ENCODE results near the gene CTSW. TPM values are rescaled to one million over a fixed set of nuclear protein-coding genes. Genes with fewer than 3 reads are reported as not detected.
A peak's percentile ranks its signal among the peaks of the same experiment; 100 is the strongest.

CTSW gene
- total RNA-seq, 1 donor from 2014 or later, result not detected

DNA sequence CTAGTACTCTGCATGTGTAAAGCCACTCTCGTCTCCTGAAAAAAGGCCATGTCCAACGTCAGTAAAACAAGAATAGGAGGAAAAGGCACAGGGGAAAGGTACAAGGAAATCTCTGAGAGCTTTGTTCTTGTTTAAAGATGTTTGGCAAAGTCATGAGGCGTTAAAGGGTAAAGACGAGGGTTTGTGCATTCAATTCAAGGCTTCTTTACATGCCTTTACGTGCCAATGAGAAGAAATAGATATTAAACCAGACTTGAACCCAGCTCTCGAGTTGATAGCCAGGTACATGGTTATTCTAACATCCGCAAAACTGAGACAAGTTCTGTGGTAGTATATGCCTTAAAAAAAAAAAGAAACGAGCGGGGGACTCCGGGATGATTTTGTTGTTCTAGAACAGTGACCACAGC, 21.0 kb upstream of the CTSW start:
- Mint-ChIP-seq H3K4me3 (ENCODE audit: unreplicated experiment) (peak overlapping the region; percentile 98), H3K27ac (ENCODE audit: unreplicated experiment) (peak overlapping the region; percentile 98), H3K36me3 (ENCODE audit: unreplicated experiment) (peaks cover 4% of the 10 kb centered on the region), H3K9me3 (ENCODE audit: unreplicated experiment) (peaks cover 38% of the 10 kb centered on the region), H3K4me1 (ENCODE audit: low read depth, unreplicated experiment) (peaks cover 16% of the 10 kb centered on the region), H3K27me3 (ENCODE audit: unreplicated experiment) (peaks cover 36% of the 10 kb centered on the region)
- no peak for DNase-seq
- TF ChIP-seq, protein P1, sequence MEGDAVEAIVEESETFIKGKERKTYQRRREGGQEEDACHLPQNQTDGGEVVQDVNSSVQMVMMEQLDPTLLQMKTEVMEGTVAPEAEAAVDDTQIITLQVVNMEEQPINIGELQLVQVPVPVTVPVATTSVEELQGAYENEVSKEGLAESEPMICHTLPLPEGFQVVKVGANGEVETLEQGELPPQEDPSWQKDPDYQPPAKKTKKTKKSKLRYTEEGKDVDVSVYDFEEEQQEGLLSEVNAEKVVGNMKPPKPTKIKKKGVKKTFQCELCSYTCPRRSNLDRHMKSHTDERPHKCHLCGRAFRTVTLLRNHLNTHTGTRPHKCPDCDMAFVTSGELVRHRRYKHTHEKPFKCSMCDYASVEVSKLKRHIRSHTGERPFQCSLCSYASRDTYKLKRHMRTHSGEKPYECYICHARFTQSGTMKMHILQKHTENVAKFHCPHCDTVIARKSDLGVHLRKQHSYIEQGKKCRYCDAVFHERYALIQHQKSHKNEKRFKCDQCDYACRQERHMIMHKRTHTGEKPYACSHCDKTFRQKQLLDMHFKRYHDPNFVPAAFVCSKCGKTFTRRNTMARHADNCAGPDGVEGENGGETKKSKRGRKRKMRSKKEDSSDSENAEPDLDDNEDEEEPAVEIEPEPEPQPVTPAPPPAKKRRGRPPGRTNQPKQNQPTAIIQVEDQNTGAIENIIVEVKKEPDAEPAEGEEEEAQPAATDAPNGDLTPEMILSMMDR (IDR thresholded peaks at IDR 0.05; ENCODE audit: partially characterized antibody, unreplicated experiment), result no peak

DNA sequence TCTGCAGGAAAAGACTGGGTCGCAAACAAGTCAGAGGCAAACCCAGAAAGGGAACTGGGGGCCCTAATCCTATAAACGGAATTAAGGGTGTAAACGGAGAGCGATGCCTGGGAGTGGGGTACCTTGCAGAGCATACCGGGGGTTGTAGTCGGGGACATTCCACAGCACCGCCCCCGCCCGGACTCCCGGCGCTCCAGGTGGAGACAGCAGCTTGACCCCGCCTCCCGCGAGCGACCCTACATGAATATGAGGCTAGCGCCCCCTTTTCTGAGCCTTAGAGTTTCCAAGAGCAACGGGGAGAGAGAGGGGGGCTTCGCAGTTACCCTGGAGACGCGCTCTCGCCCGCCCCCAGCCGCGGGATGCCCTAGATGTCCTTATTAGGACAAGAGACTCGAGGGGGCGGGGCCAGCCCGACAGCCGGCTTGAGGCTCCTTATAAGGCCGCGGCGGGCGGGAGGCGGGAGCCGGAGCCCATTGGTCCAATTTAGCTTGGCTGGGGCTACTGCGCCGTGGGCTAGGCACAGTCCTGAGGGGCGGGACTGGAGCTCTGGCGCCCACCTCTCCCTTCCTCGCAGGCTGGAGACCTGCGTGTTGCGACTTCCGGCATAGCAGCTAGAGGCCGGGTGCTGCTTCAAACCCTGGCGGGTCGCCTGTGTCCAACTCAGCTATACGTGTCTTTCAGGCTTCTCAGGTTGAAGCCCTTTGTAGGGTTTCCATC, 20.4 kb upstream of the CTSW start:
- Mint-ChIP-seq H3K27ac (ENCODE audit: unreplicated experiment) (peak overlapping the region; percentile 99), H3K9me3 (ENCODE audit: unreplicated experiment) (peaks cover 35% of the 10 kb centered on the region), H3K4me3 (ENCODE audit: unreplicated experiment) (peak overlapping the region; percentile 98), H3K4me1 (ENCODE audit: low read depth, unreplicated experiment) (peaks cover 16% of the 10 kb centered on the region), H3K36me3 (ENCODE audit: unreplicated experiment) (peaks cover 4% of the 10 kb centered on the region), H3K27me3 (ENCODE audit: unreplicated experiment) (peaks cover 36% of the 10 kb centered on the region)
- DNase-seq, result peak; percentile 99
- TF ChIP-seq, protein P1 (IDR thresholded peaks at IDR 0.05; ENCODE audit: partially characterized antibody, unreplicated experiment), result no peak

DNA sequence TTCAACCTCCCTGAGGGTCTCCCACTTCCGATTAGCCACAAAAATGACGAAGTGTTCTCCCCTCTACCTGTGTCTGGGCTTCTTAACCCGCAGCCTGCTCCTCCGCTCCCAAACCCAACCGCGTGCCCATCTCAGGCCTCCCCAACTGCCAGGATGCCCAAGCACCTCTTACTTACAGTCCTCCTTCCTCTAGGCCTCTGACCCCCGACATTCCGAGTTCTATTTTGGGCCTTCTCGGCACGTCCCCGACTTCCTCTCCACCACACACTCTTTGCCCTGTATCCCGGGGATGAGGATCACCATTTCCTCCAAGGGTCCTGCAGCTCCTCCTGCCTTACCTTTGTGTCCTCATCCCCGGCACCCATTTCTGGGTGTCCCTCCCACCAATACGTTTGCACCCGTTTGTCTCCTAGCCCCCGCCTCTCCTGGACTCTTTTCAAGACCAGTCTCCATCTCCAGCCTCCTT, 19.8 kb upstream of the CTSW start:
- TF ChIP-seq, protein P1 (IDR thresholded peaks at IDR 0.05; ENCODE audit: partially characterized antibody, unreplicated experiment), result no peak
- H3K9me3 Mint-ChIP-seq (ENCODE audit: unreplicated experiment), result peaks cover 35% of the 10 kb centered on the region
- peak overlapping the region; percentile 98 for H3K4me3 Mint-ChIP-seq (ENCODE audit: unreplicated experiment)
- H3K4me1 Mint-ChIP-seq (ENCODE audit: low read depth, unreplicated experiment), result peaks cover 11% of the 10 kb centered on the region
- no peak for DNase-seq
- peaks cover 4% of the 10 kb centered on the region for H3K36me3 Mint-ChIP-seq (ENCODE audit: unreplicated experiment)
- peak overlapping the region; percentile 99 for H3K27ac Mint-ChIP-seq (ENCODE audit: unreplicated experiment)
- H3K27me3 Mint-ChIP-seq (ENCODE audit: unreplicated experiment), result peaks cover 36% of the 10 kb centered on the region

DNA sequence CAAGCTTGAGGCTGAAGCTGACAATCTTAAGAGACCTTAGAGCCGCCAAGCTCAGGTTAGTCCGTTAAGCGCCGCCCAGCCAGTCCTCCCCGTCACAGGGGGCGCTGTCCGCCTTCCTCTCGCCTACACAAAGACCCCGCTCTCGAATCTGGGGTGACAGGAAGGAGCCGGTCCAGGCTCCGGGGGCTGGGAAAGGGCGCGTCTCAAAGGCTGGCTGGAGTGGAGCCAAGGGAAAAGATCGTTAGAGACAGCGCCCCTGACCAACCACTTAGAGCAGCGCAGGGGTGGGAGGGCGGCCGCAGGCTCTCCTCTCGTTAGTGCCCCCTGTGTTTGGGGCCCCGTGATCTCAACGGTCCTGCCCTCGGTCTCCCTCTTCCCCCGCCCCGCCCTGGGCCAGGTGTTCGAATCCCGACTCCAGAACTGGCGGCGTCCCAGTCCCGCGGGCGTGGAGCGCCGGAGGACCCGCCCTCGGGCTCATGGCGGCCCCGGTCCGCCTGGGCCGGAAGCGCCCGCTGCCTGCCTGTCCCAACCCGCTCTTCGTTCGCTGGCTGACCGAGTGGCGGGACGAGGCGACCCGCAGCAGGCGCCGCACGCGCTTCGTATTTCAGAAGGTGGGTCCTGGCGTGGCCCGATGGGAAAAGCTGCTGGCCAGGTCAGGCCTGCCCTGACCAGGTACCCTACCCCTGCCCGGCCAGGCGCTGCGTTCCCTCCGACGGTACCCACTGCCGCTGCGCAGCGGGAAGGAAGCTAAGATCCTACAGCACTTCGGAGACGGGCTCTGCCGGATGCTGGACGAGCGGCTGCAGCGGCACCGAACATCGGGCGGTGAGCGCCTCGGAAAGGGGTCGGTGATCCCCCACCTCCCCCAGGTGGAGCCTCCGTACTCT, 19.1 kb upstream of the CTSW start, which contains the start of gene MUS81:
TSS of gene MUS81 (plus strand) at position 156 of the 887 bp plus-strand sequence. CDS start at position 477, 321 bp downstream.
- Mint-ChIP-seq H3K9me3 (ENCODE audit: unreplicated experiment) (peaks cover 35% of the 10 kb centered on the region), H3K27me3 (ENCODE audit: unreplicated experiment) (peaks cover 41% of the 10 kb centered on the region), H3K4me1 (ENCODE audit: low read depth, unreplicated experiment) (peaks cover 10% of the 10 kb centered on the region), H3K4me3 (ENCODE audit: unreplicated experiment) (peak within 1 kb of the TSS; percentile 98), H3K27ac (ENCODE audit: unreplicated experiment) (peak within 1 kb of the TSS; percentile 99), H3K36me3 (ENCODE audit: unreplicated experiment) (peaks cover 4% of the 10 kb centered on the region)
- DNase-seq, result peak; percentile 98
- TF ChIP-seq, protein P1 (IDR thresholded peaks at IDR 0.05; ENCODE audit: partially characterized antibody, unreplicated experiment), result peak; percentile 83

Data from glutamatergic neuron (in vitro differentiated cells).